ENCODE results near the gene PRXL2A.
"Not testable (repeated sequence)": the region's sequence is repeated elsewhere in the genome, so short reads cannot be mapped to it uniquely, and the experiment has no call there.

The PRXL2A gene

GRCh38 chr10:80411681-80412220 is 3.4 kb downstream of the PRXL2A start:
- no peak for FAIRE-seq

- FAIRE-seq: no peak
Measured at GRCh38 chr10:80412486-80412885, 4.1 kb downstream of the PRXL2A start.

GRCh38 chr10:80413271-80413996 is 5.1 kb downstream of the PRXL2A start:
- no peak for FAIRE-seq

GRCh38 chr10:80414142-80414895 is 6.0 kb downstream of the PRXL2A start:
- no peak for FAIRE-seq

GRCh38 chr10:80415734-80416478 is 7.6 kb downstream of the PRXL2A start:
- no peak for FAIRE-seq

GRCh38 chr10:80416479-80417098 is 8.2 kb downstream of the PRXL2A start:
- no peak for FAIRE-seq

GRCh38 chr10:80417256-80417655 is 8.9 kb downstream of the PRXL2A start:
- FAIRE-seq: not testable (repeated sequence)

- no peak for FAIRE-seq
Measured at GRCh38 chr10:80421050-80421706, 12.8 kb downstream of the PRXL2A start.

GRCh38 chr10:80421707-80422536 is 13.6 kb downstream of the PRXL2A start:
- FAIRE-seq: no peak

- FAIRE-seq: no peak
Measured at GRCh38 chr10:80425901-80426300, 17.6 kb downstream of the PRXL2A start.

- no peak for FAIRE-seq
Measured at GRCh38 chr10:80427541-80427940, 19.2 kb downstream of the PRXL2A start.

- FAIRE-seq: no peak
Measured at GRCh38 chr10:80429521-80429973, 21.2 kb downstream of the PRXL2A start.

- no peak for FAIRE-seq
Measured at GRCh38 chr10:80433134-80433533, 24.8 kb downstream of the PRXL2A start.

GRCh38 chr10:80436446-80437098 is 28.2 kb downstream of the PRXL2A start:
- no peak for FAIRE-seq

- no peak for FAIRE-seq
Measured at GRCh38 chr10:80437227-80437626, 28.9 kb downstream of the PRXL2A start.

GRCh38 chr10:80441831-80442230 is 33.5 kb downstream of the PRXL2A start:
- FAIRE-seq: no peak

GRCh38 chr10:80442879-80443278 is 34.5 kb downstream of the PRXL2A start:
- no peak for FAIRE-seq

- no peak for FAIRE-seq
Measured at GRCh38 chr10:80443531-80443974, 35.2 kb downstream of the PRXL2A start.

- no peak for FAIRE-seq
Measured at GRCh38 chr10:80444124-80444523, 35.8 kb downstream of the PRXL2A start.

- no peak for FAIRE-seq
Measured at GRCh38 chr10:80444646-80445319, 36.4 kb downstream of the PRXL2A start.

All from islet of Langerhans (tissue), 1 donor.